Pancreas (tissue), 10 donors: ENCODE data around the gene ARID4B. TPM values are rescaled to one million over a fixed set of nuclear protein-coding genes. Genes with fewer than 3 reads are reported as not detected.
"Not testable (repeated sequence)": the region's sequence is repeated elsewhere in the genome, so short reads cannot be mapped to it uniquely, and the experiment has no call there.

ENCODE experiments used
- ATAC-seq, 4 donors: fragments of 200-7000 bp; cut with Tn5 transposase; one replicate each; pipeline versions ENCODE4 v1.8.0 to v1.9.1; 2020; ENCODE audit warnings: mild to moderate bottlenecking in 4 of 4, moderate library complexity in 4 of 4
- DNase-seq, 6 donors: peaks; one replicate each; pipeline ENCODE4 v3.0.0-alpha.2; 2020
- FAIRE-seq: peaks from 2 replicates; lab custom pipeline; 2012; peaks lifted over from hg19 to GRCh38; lab: Jason Lieb, UNC
- H3K27ac ChIP-seq, 4 donors: fragments of 200-600 bp; sonication (generic); 1 replicate in 3 of 4; 2 replicates in 1 of 4; pipeline versions ENCODE4 v1.5.0 to v1.8.0; 2020
- H3K27me3 ChIP-seq, 4 donors: fragments of 200-600 bp; one replicate each; pipeline ENCODE4 v1.8.0; 2021
- H3K36me3 ChIP-seq, 3 donors: fragments of 200-600 bp; sonication (generic) in 1 of 3; one replicate each; pipeline versions ENCODE4 v1.5.0 to v1.8.0; 2020 to 2021
- H3K4me1 ChIP-seq, 3 donors: fragments of 200-600 bp; one replicate each; pipeline ENCODE4 v1.8.0; 2021
- H3K4me3 ChIP-seq, 4 donors: fragments of 200-600 bp; sonication (generic) in 2 of 4; one replicate each; pipeline versions ENCODE4 v1.5.0 to v1.8.0; 2020 to 2021
- H3K9me3 ChIP-seq, 4 donors: fragments of 200-600 bp; one replicate each; pipeline ENCODE4 v1.8.0; 2021
- WGBS, 2 donors: extraction: QIAGEN DNeasy Blood & Tissue Kit; methylation state at CpG; one replicate each; pipeline ENCODE4 v1.1.7; 2013; 5-methylcytosine and 5-hydroxymethylcytosine counted together
- intact Hi-C, 3 donors: fragments of 100-400 bp; cut with DNase I; formaldehyde crosslinking; loops; one replicate each; pipeline versions ENCODE4 v1.11.1 to v1.14.2; 2022
- polyA plus RNA-seq, 2 donors: library from polyadenylated mRNA; stranded (reverse); fragments of 200-250 nt; gene quantifications; one replicate each; pipeline ENCODE4 v1.2.3, GENCODE V29; 2013
- total RNA-seq, 6 donors: library from RNA; stranded (reverse); fragmentation: NEBNext Ultra II Directional in 4 of 6; extraction: Animal tissue kit (Norgen Biotek cat#: 25700) in 4 of 6; gene quantifications; one replicate each; pipeline versions ENCODE4 v1.2.1 to v1.2.4, GENCODE V29; 2021 to 2023
- TF ChIP-seq, protein P1 (sequence below), 4 donors: fragments of 200-600 bp; sonication (generic) in 3 of 4; IDR thresholded peaks; one replicate each; pipeline versions ENCODE4 v1.5.0 to v1.8.0; 2021; ENCODE audit warnings: antibody characterized with exemption in 4 of 4
- donor health status: healthy with polysubstance abuse.
- donor health status: DM: no; HTN: no; CAD: no; lungs with moderate emphysema.
- donor health status: DM: no; HTN: no; CAD: no.
- donor health status: control.
- donor health status: control.
- donor health status: Bipolar disorder and iron deficiency.
- donor health status: DM: yes; HTN: yes; CAD: no.
- donor health status: DM: no; HTN: no; CAD: no.
- donor health status: DM: no; HTN: no; CAD: no.
- donor health status: DM: yes; HTN: yes; CAD: no.

ARID4B gene
- total and polyA plus RNA-seq, 8 donors = 12.5 to 26.6 (median 16.7) TPM

DNA sequence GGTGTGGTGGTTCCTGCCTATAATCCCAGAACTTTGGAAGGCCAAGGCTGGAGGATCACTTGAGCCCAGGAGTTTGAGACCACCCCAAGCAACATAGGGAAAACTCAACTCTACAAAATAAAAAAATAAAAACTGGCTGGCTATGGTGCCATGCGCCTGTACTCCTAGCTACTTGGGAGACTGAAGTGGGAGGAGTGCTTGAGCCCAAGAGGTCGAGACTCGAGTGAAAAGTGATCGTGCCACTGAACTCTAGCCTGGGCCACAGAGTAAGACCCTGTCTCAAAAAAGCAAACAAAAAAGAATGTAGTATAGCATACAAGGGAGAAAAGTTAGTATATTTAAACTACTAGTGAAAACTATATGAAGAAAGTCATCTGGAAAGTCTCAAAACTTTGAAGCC, 66.7 kb downstream of the ARID4B start:
- no peaks in the 10 kb centered on the region for H3K27me3 ChIP-seq
- H3K36me3 ChIP-seq = no peaks in the 10 kb centered on the region
- H3K9me3 ChIP-seq = no peaks in the 10 kb centered on the region
- H3K4me3 ChIP-seq = no peak overlapping the region
- WGBS, 2 donors = 91 to 92% methylated on average over 4 of the region's 4 CpGs
- FAIRE-seq (no peak), ATAC-seq (no peak), DNase-seq (no peak)
- intact Hi-C loops = no loop called here
- H3K27ac ChIP-seq = no peak overlapping the region
- peaks cover 9 to 34% (median 21%) of the 10 kb centered on the region in 3 donors for H3K4me1 ChIP-seq
- TF ChIP-seq, protein P1, sequence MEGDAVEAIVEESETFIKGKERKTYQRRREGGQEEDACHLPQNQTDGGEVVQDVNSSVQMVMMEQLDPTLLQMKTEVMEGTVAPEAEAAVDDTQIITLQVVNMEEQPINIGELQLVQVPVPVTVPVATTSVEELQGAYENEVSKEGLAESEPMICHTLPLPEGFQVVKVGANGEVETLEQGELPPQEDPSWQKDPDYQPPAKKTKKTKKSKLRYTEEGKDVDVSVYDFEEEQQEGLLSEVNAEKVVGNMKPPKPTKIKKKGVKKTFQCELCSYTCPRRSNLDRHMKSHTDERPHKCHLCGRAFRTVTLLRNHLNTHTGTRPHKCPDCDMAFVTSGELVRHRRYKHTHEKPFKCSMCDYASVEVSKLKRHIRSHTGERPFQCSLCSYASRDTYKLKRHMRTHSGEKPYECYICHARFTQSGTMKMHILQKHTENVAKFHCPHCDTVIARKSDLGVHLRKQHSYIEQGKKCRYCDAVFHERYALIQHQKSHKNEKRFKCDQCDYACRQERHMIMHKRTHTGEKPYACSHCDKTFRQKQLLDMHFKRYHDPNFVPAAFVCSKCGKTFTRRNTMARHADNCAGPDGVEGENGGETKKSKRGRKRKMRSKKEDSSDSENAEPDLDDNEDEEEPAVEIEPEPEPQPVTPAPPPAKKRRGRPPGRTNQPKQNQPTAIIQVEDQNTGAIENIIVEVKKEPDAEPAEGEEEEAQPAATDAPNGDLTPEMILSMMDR (IDR thresholded peaks at IDR 0.05) = no peak

DNA sequence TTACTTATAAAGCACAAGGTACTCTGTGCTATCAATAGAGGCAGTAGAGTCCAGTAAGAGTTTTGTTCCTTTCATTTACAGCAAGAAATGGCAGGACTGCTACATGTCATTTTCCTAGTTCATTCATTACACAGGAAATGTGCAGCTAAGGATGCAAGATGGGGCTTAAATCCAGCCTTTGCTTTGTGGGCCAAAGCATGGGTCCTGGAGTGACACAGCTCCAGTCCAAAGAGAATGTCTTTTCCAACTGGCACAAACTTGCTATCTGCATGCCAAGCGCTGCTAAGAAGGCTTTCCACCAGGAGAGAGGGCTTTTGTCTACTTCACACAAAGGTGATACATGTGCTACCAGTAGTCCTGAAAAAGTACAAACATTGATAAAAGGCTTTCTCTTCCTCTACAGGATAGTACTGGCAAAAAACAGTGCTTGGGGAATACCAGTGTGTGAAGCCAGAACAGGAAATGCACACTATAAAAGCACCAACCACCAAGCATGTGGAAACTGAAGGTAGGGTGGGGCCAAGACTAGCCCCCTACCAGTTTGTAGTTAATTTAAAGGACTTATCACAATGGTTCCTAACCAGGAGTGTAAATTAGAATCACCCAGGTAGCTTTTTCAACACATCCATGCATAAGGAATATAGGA, 68.7 kb downstream of the ARID4B start:
- intact Hi-C loops = loop anchor here in 2 of 3 donors (10.0 kb wide), 2 partner anchors 66 to 156 kb away; partner anchors contain the start of genes ARID4B (in 1 of the 2) and GGPS1 (in 1 of the 2)
- peak overlapping the region in 2 of 4 donors; percentile 25 to 61 for H3K27ac ChIP-seq

DNA sequence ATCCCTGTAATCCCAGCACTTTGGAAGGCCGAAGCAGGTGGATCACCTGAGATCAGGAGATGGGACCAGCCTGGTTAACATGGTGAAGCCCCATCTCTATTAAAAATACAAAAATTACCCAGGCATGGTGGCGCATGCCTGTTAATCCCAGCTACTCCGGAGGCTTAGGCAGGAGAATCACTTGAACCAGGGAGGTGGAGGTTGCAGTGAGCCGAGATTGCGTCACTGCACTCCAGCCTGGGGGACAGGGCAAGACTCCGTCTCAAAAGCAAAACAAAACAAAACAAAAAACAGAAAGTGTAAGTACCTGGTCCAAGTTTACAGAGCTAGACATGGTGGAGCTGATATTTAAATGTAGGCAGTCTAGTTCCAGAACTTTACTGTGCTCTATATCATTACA, 69.9 kb downstream of the ARID4B start:
- not testable (repeated sequence) for H3K27me3 ChIP-seq, H3K27ac ChIP-seq, DNase-seq, H3K36me3 ChIP-seq, H3K9me3 ChIP-seq, ATAC-seq, H3K4me3 ChIP-seq, FAIRE-seq
- intact Hi-C loops = loop anchor here in 2 of 3 donors (10.0 kb wide), 2 partner anchors 67 to 157 kb away; partner anchors contain the start of genes ARID4B (in 1 of the 2) and GGPS1 (in 1 of the 2)
- H3K4me1 ChIP-seq = peaks cover 9 to 23% (median 21%) of the 10 kb centered on the region in 3 donors
- 94 to 96% methylated on average over 6 of the region's 6 CpGs for WGBS, 2 donors

More for the DNA sequence above, 68.7 kb downstream of the ARID4B start:
- no peak overlapping the region for H3K4me3 ChIP-seq
- TF ChIP-seq, protein P1 (IDR thresholded peaks at IDR 0.05) = no peak
- no peaks in the 10 kb centered on the region for H3K9me3 ChIP-seq
- FAIRE-seq (no peak), ATAC-seq (peak; percentile 72 to 92 (median 86)), DNase-seq (peak in 2 of 6 donors; percentile 29 to 49)
- WGBS, 2 donors = 40 to 43% methylated on average over 1 of the region's 1 CpG
- peaks cover 9 to 26% (median 21%) of the 10 kb centered on the region in 3 donors for H3K4me1 ChIP-seq
- H3K36me3 ChIP-seq = no peaks in the 10 kb centered on the region
- H3K27me3 ChIP-seq = no peaks in the 10 kb centered on the region

DNA sequence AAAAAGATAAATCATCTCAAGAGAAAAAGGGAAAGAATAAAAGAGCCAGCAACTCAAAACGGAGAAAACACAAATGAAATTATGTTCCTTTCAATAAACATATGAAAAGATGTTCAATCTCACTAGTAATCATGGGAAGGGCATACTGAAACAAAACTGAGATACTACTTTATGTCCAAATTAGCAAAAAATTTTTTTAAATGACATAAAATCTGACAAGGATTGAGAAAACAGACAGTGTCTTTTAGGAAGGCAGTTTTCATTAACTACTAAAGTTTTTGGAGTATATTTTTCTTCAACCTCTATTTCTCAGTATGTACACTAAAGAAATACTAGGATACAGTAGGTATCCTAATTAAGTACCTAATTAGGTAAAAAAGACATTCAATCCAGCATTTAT, 73.3 kb downstream of the ARID4B start:
- Histone ChIP-seq H3K36me3 (peaks cover 0 to 4% (median 0%) of the 10 kb centered on the region in 3 donors), H3K27ac (no peak overlapping the region), H3K4me3 (no peak overlapping the region), H3K9me3 (no peaks in the 10 kb centered on the region), H3K4me1 (peaks cover 9 to 27% (median 9%) of the 10 kb centered on the region in 3 donors), H3K27me3 (no peaks in the 10 kb centered on the region)
- intact Hi-C loops = loop anchor here in 2 of 3 donors (10.0 kb wide), 2 partner anchors 70 to 160 kb away; partner anchors contain the start of genes ARID4B (in 1 of the 2) and GGPS1 (in 1 of the 2)
- no peak for DNase-seq
- no peak for FAIRE-seq
- ATAC-seq = no peak
- WGBS, 2 donors = 84 to 90% methylated on average over 1 of the region's 1 CpG
- TF ChIP-seq, protein P1 (IDR thresholded peaks at IDR 0.05) = no peak

DNA sequence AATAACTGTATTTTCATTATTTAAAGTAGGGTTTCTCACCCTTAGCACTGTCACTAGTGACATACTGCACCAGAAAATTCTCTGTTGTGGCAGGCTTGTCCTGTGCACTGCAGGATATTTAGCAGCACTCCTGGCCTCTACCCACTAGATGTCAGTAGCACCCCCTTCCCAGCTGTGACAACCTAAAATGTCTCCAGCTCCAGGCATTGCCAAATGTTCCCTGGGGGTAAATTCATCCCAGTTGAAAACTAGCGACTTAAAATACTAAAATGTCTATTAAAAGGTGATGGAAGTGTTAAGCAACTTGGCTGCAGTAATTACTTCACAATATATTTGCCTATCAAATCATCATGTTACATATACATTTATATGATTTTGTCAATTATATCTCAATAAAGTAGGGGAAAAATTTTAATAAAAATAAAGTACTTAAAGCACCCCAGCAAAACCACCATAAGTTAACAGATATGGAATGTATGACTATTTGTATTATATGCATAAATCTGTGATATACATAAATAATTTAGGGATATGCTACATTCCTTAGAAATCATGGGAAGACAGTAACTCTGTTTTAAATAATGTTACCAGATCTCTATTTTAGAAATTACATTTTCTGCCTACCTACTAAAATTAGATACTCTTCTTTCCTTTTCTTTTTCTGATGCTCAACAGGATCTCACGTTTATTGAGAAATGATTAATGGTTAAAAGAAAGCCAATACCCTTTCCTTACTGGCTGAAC, 74.6 kb downstream of the ARID4B start:
- peak; percentile 68 for FAIRE-seq
- Histone ChIP-seq H3K9me3 (no peaks in the 10 kb centered on the region), H3K36me3 (peaks cover 0 to 4% (median 0%) of the 10 kb centered on the region in 3 donors), H3K27me3 (no peaks in the 10 kb centered on the region), H3K4me3 (no peak overlapping the region), H3K27ac (no peak overlapping the region), H3K4me1 (peaks cover 0 to 13% (median 0%) of the 10 kb centered on the region in 3 donors)
- intact Hi-C loops = loop anchor here in 2 of 3 donors (10.0 kb wide), 2 partner anchors 71 to 161 kb away; partner anchors contain the start of genes ARID4B (in 1 of the 2) and GGPS1 (in 1 of the 2)
- TF ChIP-seq, protein P1 (IDR thresholded peaks at IDR 0.05) = peak; percentile 37 to 68 (median 63)
- DNase-seq = peak in 4 of 6 donors; percentile 41 to 73 (median 54)
- peak; percentile 85 to 96 (median 93) for ATAC-seq
- 20 to 21% methylated on average over 2 of the region's 2 CpGs for WGBS, 2 donors
